K562 (cell line): ENCODE data around the gene RNF31. TPM values are rescaled to one million over a fixed set of nuclear protein-coding genes. Genes with fewer than 3 reads are reported as not detected.

Experiments used
- ATAC-seq: fragments of 200-7000 bp; cut with Tn5 transposase; 3 replicates; pipeline ENCODE4 v1.9.1; 2020; ENCODE audit warnings: moderate library complexity
- BruUV-seq: library from RNA; stranded (reverse); fragments of 400-500 nt; replicated peaks from 2 replicates; lab custom pipeline; 2021; lab: Mats Ljungman, UMichigan
- CTCF ChIA-PET: fragments of 300-600 bp; formaldehyde crosslinking; extraction: SDS; loops from one replicate; lab custom pipeline; 2021; ENCODE audit warnings: low intra/inter-chr PET ratio; lab: Yijun Ruan, JAX
- POLR2A ChIA-PET: fragments of 300-600, 350-650 bp; sonication (Branson Sonifier 250); formaldehyde crosslinking; extraction: SDS; loops from one replicate; lab custom pipeline; 2021; ENCODE audit warnings: antibody characterized with exemption, inconsistent platforms; lab: Yijun Ruan, JAX
- DNase-seq, 4 experiments: peaks; one replicate each; pipeline versions ENCODE4 v3.0.0 to v3.0.0-alpha.2; 2011 to 2018; ENCODE audit warnings: low spot score in 3 of 4, mixed read lengths in 3 of 4; ENCODE audit errors: extremely low read depth in 1 of 4
- FAIRE-seq: peaks from 2 replicates; lab custom pipeline; 2011; peaks lifted over from hg19 to GRCh38; lab: Jason Lieb, UNC
- H2AFZ ChIP-seq: 2 replicates; pipeline ENCODE4 v1.6.0; 2011; ENCODE audit warnings: low read depth, low read length, control low read depth, inconsistent platforms
- H3K27ac ChIP-seq: fragments of 200-600 bp; 3 replicates; pipeline ENCODE4 v1.8.0; 2011; ENCODE audit warnings: low read depth, mild to moderate bottlenecking, control low read depth, inconsistent platforms, low read length, moderate library complexity, mixed read lengths; ENCODE audit errors: extremely low read depth
- H3K27me3 ChIP-seq, 2 experiments: fragments of 300-600 bp in 1 of 2; 2 replicates in 1 of 2; 3 replicates in 1 of 2; pipeline versions ENCODE4 v1.6.0 to v1.8.0; 2011; ENCODE audit warnings: inconsistent platforms in 2 of 2, low read length in 2 of 2, mild to moderate bottlenecking in 1 of 2, mixed read lengths in 1 of 2, moderate library complexity in 1 of 2; ENCODE audit not compliant: control insufficient read depth in 2 of 2, insufficient read depth in 2 of 2
- H3K36me3 ChIP-seq: fragments of 300-600 bp; 3 replicates; pipeline ENCODE4 v1.8.0; 2011; ENCODE audit warnings: mild to moderate bottlenecking, low read length, inconsistent platforms; ENCODE audit not compliant: control insufficient read depth, insufficient read depth
- H3K4me1 ChIP-seq, 2 experiments: fragments of 200-600 bp in 1 of 2; replicated peaks in 1 of 2; 2 replicates in 1 of 2; 3 replicates in 1 of 2; pipeline versions ENCODE4 v1.5.1 to v1.8.0; 2011; ENCODE audit warnings: inconsistent platforms in 2 of 2, low read length in 2 of 2, mild to moderate bottlenecking in 1 of 2, mixed read lengths in 1 of 2, moderate library complexity in 1 of 2; ENCODE audit not compliant: control insufficient read depth in 2 of 2, insufficient read depth in 2 of 2
- H3K4me2 ChIP-seq: 2 replicates; pipeline ENCODE4 v1.6.1; 2011; ENCODE audit warnings: low read length, control low read depth, inconsistent platforms, mixed read lengths; ENCODE audit not compliant: insufficient read depth
- H3K4me3 ChIP-seq: fragments of 200-600 bp; sonication (generic), shearing (Covaris generic); 2 replicates; pipeline ENCODE4 v1.5.1; 2016; ENCODE audit warnings: control low read depth, inconsistent platforms
- H3K79me2 ChIP-seq: fragments of 200-600 bp; 3 replicates; pipeline ENCODE4 v1.8.0; 2011; ENCODE audit warnings: low read length, inconsistent platforms; ENCODE audit not compliant: control insufficient read depth, insufficient read depth
- H3K9ac ChIP-seq, 2 experiments: 2 replicates each; pipeline versions ENCODE4 v1.6.0 to v1.6.1; 2011; ENCODE audit warnings: low read depth in 2 of 2, low read length in 2 of 2, control low read depth in 1 of 2, inconsistent platforms in 1 of 2, mild to moderate bottlenecking in 1 of 2, mixed read lengths in 1 of 2; ENCODE audit not compliant: insufficient read depth in 1 of 2
- H3K9me1 ChIP-seq: one replicate; pipeline ENCODE4 v1.6.0; 2011; ENCODE audit warnings: inconsistent platforms, mild to moderate bottlenecking, low read length, moderate library complexity; ENCODE audit not compliant: control insufficient read depth, insufficient read depth
- H3K9me3 ChIP-seq: replicated peaks from 2 replicates; pipeline ENCODE4 v1.5.1; 2011; ENCODE audit warnings: low read depth, low read length, inconsistent platforms; ENCODE audit not compliant: control insufficient read depth, insufficient read depth
- H4K20me1 ChIP-seq: replicated peaks from 2 replicates; pipeline ENCODE4 v1.6.1; 2011; ENCODE audit warnings: low read length, inconsistent platforms, mixed read lengths; ENCODE audit not compliant: control insufficient read depth, insufficient read depth
- ATF4 ChIP-seq: fragments of 450-650 bp; formaldehyde crosslinking; IDR thresholded peaks from 2 replicates; pipeline ENCODE4 v1.4.0; 2022; ENCODE audit warnings: mild to moderate bottlenecking, moderate library complexity
- FOSL1 ChIP-seq: fragments of 200-800 bp; sonication (Bioruptor generic); conservative IDR thresholded peaks from 2 replicates; pipeline ENCODE4 v1.6.1; 2016; ENCODE audit warnings: missing genetic modification characterization, missing compliant biosample characterization
- HDAC1 ChIP-seq, 2 experiments: fragments of 450-650 bp; IDR thresholded peaks; 2 replicates each; pipeline ENCODE4 v1.6.1; 2016 to 2017; ENCODE audit warnings: inconsistent platforms in 1 of 2, mild to moderate bottlenecking in 1 of 2, moderate library complexity in 1 of 2
- HDAC6 ChIP-seq: IDR thresholded peaks from 2 replicates; pipeline ENCODE4 v1.6.1; 2012; ENCODE audit warnings: low read depth, mild to moderate bottlenecking, control low read depth, inconsistent platforms, low read length, moderate library complexity
- HMBOX1 ChIP-seq: sonication (generic); IDR thresholded peaks from 2 replicates; pipeline ENCODE4 v1.6.1; 2016
- POLR3A ChIP-seq: IDR thresholded peaks from 2 replicates; pipeline ENCODE4 v1.6.1; 2011; ENCODE audit warnings: borderline replicate concordance, mild to moderate bottlenecking, moderate library complexity; ENCODE audit not compliant: insufficient read length, insufficient read depth; ENCODE audit errors: extremely low read depth
- TGIF2 ChIP-seq: sonication (generic); formaldehyde crosslinking; IDR thresholded peaks from 2 replicates; pipeline ENCODE4 v1.8.1; 2022; ENCODE audit warnings: mild to moderate bottlenecking, missing genetic modification reagents, moderate library complexity
- ZBTB17 ChIP-seq: fragments of 450-650 bp; formaldehyde crosslinking; IDR thresholded peaks from 2 replicates; pipeline ENCODE4 v1.4.0; 2020; ENCODE audit warnings: mild to moderate bottlenecking
- ZNF133 ChIP-seq: fragments of 250-450 bp; sonication (Bioruptor Pico); IDR thresholded peaks from 2 replicates; pipeline ENCODE4 v1.4.0; 2020; ENCODE audit warnings: mild to moderate bottlenecking
- ZNF23 ChIP-seq: fragments of 250-450 bp; sonication (Bioruptor Pico); IDR thresholded peaks from 2 replicates; pipeline ENCODE4 v1.4.0; 2020; ENCODE audit warnings: mild to moderate bottlenecking
- ZNF263 ChIP-seq: sonication (generic); formaldehyde crosslinking; IDR thresholded peaks from 2 replicates; pipeline ENCODE4 v1.8.0; 2022; ENCODE audit warnings: mild to moderate bottlenecking, missing genetic modification reagents, borderline replicate concordance
- WGBS: fragments of 100-300 bp; shearing (Covaris generic); methylation state at CpG from one replicate; pipeline ENCODE4 v1.1.6; 2016; ENCODE audit warnings: low coverage, mixed read lengths; ENCODE audit not compliant: insufficient coverage; ENCODE audit errors: missing lambda C conversion rate; 5-methylcytosine and 5-hydroxymethylcytosine counted together
- in situ Hi-C: fragments of 300-500 bp; cut with MboI; formaldehyde crosslinking; loops from 4 replicates; pipeline ENCODE4 v1.15.0; 2018; ENCODE audit warnings: inconsistent platforms, mixed read lengths
- intact Hi-C: fragments of 100-400 bp; cut with micrococcal nuclease; formaldehyde crosslinking; loops from 2 replicates; pipeline ENCODE4 v1.14.2; 2022
- polyA plus RNA-seq, 8 experiments: library from polyadenylated mRNA; depleted of rRNA in 4 of 8; stranded (reverse) in 5 of 8; unstranded in 3 of 8; fragments of >200 nt; fragmentation: Nextera tagmentation in 2 of 8; fragmentation: Illumina TruSeq in 1 of 8; extraction: Ambion mirVana in 2 of 8; extraction: Trizol in 1 of 8; gene quantifications; 2 replicates each; pipeline versions ENCODE4 v1.2.1 to v1.2.3, GENCODE V29; 2011 to 2014; ENCODE audit warnings: inconsistent platforms in 1 of 8, missing spikeins in 1 of 8
- total RNA-seq, 7 experiments: library from RNA; depleted of rRNA in 6 of 7; stranded (reverse); fragments of >200 nt in 6 of 7; fragmentation: Illumina TruSeq in 2 of 7; extraction: Trizol in 2 of 7; gene quantifications; 2 replicates each; pipeline versions ENCODE4 v1.2.1 to v1.2.3, GENCODE V29; 2011 to 2021; ENCODE audit warnings: low replicate concordance in 1 of 7
- TF ChIP-seq, protein P1 (sequence below): IDR thresholded peaks from 3 replicates; pipeline ENCODE4 v1.6.1; 2011; ENCODE audit warnings: borderline replicate concordance, mild to moderate bottlenecking; ENCODE audit not compliant: insufficient read length, insufficient read depth
- TF ChIP-seq, protein P2 (sequence below): IDR thresholded peaks from 2 replicates; pipeline ENCODE4 v1.6.1; 2012; ENCODE audit warnings: low read depth, low read length, improper control_type of control experiment, borderline replicate concordance

RNF31 gene
- total and polyA plus RNA-seq, 9 of the 15 experiments (the other 6 are each of a cell fraction or from before 2014, with no cell fraction given) = 3.1 to 47.6 (median 19.1) TPM

DNA sequence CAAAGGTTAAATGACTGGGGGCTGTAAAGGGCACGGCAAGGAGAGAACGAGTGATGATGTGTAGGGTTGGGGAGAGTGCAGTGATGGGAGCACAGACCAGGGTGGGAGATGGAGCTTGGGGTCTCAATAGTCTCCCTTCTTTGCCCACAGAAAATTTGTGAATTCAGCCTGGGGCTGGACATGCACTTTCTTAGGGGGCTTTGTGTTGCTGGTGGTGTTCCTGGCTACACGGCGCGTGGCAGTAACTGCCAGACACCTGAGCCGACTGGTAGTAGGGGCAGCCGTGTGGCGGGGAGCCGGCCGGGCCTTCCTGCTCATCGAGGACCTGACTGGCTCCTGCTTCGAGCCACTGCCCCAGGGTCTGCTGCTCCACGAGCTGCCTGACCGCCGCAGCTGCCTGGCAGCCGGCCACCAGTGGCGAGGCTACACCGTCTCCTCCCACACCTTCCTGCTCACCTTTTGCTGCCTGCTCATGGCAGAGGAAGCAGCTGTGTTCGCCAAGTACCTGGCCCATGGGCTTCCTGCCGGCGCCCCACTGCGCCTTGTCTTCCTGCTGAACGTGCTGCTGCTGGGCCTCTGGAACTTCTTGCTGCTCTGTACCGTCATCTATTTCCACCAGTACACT, 15.1 kb upstream of the RNF31 start:
- Histone ChIP-seq H3K4me1 (peaks cover 7 to 29% of the 10 kb centered on the region in 2 experiments; a peak in 4 of 5 replicates), H4K20me1 (no peaks in the 10 kb centered on the region), H2AFZ (no peak overlapping the region), H3K4me3 (no peak overlapping the region), H3K9ac (peak overlapping the region in 1 of 2 experiments; percentile 76; a peak in 1 of 4 replicates), H3K9me1 (no peaks in the 10 kb centered on the region), H3K79me2 (peaks cover 4% of the 10 kb centered on the region; the same call in 2 of the 3 replicates), H3K36me3 (no peaks in the 10 kb centered on the region), H3K9me3 (no peaks in the 10 kb centered on the region), H3K27me3 (no peaks in the 10 kb centered on the region), H3K27ac (no peak overlapping the region), H3K4me2 (no peak overlapping the region)
- WGBS = 79% methylated on average over 13 of the region's 24 CpGs
- intact Hi-C loops = no loop called here
- POLR2A ChIA-PET = interaction anchor here (0.6 to 0.7 kb wide), 3 partner anchors 29 to 193 kb away, joined by 3 to 4 read pairs (median 4); no protein-coding TSS in a partner anchor
- DNase-seq (no peak), ATAC-seq (no peak), FAIRE-seq (no peak)
- BruUV-seq = no TSS peak
- TF ChIP-seq HDAC6 = no peak
- no peak for TF ChIP-seq ATF4
- no peak for TF ChIP-seq HDAC1 (IDR thresholded peaks at IDR 0.05)
- no peak for TF ChIP-seq TGIF2
- no peak for TF ChIP-seq ZNF133 (CRISPR knock-in tag)
- TF ChIP-seq, protein P1, sequence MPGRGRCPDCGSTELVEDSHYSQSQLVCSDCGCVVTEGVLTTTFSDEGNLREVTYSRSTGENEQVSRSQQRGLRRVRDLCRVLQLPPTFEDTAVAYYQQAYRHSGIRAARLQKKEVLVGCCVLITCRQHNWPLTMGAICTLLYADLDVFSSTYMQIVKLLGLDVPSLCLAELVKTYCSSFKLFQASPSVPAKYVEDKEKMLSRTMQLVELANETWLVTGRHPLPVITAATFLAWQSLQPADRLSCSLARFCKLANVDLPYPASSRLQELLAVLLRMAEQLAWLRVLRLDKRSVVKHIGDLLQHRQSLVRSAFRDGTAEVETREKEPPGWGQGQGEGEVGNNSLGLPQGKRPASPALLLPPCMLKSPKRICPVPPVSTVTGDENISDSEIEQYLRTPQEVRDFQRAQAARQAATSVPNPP = no peak
- no peak for TF ChIP-seq ZBTB17 (CRISPR knock-in tag)
- TF ChIP-seq ZNF23 = no peak
- no peak for TF ChIP-seq POLR3A
- no peak for TF ChIP-seq FOSL1 (tag)
- no peak for TF ChIP-seq ZNF263 (CRISPR knock-in tag)
- no peak for TF ChIP-seq HMBOX1
- TF ChIP-seq, protein P2, sequence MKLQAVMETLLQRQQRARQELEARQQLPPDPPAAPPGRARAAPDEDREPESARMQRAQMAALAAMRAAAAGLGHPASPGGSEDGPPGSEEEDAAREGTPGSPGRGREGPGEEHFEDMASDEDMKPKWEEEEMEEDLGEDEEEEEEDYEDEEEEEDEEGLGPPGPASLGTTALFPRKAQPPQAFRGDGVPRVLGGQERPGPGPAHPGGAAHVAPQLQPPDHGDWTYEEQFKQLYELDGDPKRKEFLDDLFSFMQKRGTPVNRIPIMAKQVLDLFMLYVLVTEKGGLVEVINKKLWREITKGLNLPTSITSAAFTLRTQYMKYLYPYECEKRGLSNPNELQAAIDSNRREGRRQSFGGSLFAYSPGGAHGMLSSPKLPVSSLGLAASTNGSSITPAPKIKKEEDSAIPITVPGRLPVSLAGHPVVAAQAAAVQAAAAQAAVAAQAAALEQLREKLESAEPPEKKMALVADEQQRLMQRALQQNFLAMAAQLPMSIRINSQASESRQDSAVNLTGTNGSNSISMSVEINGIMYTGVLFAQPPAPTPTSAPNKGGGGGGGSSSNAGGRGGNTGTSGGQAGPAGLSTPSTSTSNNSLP = no peak
- in situ Hi-C loops = no loop called here
- CTCF ChIA-PET = no interaction called here
